Caco-2 (cell line): ENCODE measurements around the gene LRP8. TPM values are rescaled to one million over a fixed set of nuclear protein-coding genes. Genes with fewer than 3 reads are reported as not detected.

Experiments used
- BruUV-seq: library from RNA; stranded (reverse); fragments of 400-500 nt; replicated peaks from 2 replicates; lab custom pipeline; 2021; lab: Mats Ljungman, UMichigan
- CTCF ChIA-PET: fragments of 300-600 bp; sonication (Branson Sonifier 250); formaldehyde crosslinking; loops from one replicate; lab custom pipeline; 2022; ENCODE audit warnings: antibody characterized with exemption; lab: Charles Lee
- POLR2A ChIA-PET: fragments of 300-600 bp; sonication (Branson Sonifier 250); formaldehyde crosslinking; loops from one replicate; lab custom pipeline; 2022; ENCODE audit warnings: antibody characterized with exemption; lab: Charles Lee
- DNase-seq, 2 experiments: peaks; one replicate each; pipeline versions ENCODE4 v3.0.0 to v3.0.0-alpha.2; 2020 to 2022
- H3K27me3 ChIP-seq: replicated peaks from 2 replicates; pipeline ENCODE4 v1.6.0; 2011; ENCODE audit warnings: low read length; ENCODE audit not compliant: control insufficient read depth, insufficient read depth
- H3K36me3 ChIP-seq: 2 replicates; pipeline ENCODE4 v1.5.1; 2011; ENCODE audit warnings: low read length; ENCODE audit not compliant: control insufficient read depth, insufficient read depth
- H3K4me1 ChIP-seq: fragments of 250-450 bp; sonication (Bioruptor Pico); 2 replicates; pipeline ENCODE4 v1.5.1; 2020; ENCODE audit warnings: mild to moderate bottlenecking
- H3K4me3 ChIP-seq: 2 replicates; pipeline ENCODE4 v1.5.1; 2011; ENCODE audit warnings: low read depth, mild to moderate bottlenecking, control low read depth, low read length
- H3K9me3 ChIP-seq: fragments of 250-450 bp; sonication (Bioruptor Pico); 2 replicates; pipeline ENCODE4 v1.5.1; 2020; ENCODE audit warnings: mild to moderate bottlenecking, moderate library complexity
- H3K27ac Mint-ChIP-seq: one replicate; pipeline ENCODE4 v1.8.0; 2022; ENCODE audit warnings: mixed read lengths; ENCODE audit not compliant: unreplicated experiment
- H3K27me3 Mint-ChIP-seq: one replicate; pipeline ENCODE4 v1.8.0; 2022; ENCODE audit warnings: mixed read lengths; ENCODE audit not compliant: insufficient read depth, unreplicated experiment
- H3K36me3 Mint-ChIP-seq: one replicate; pipeline ENCODE4 v1.8.0; 2022; ENCODE audit warnings: mild to moderate bottlenecking, mixed read lengths; ENCODE audit not compliant: insufficient read depth, unreplicated experiment
- H3K4me1 Mint-ChIP-seq: one replicate; pipeline ENCODE4 v1.8.0; 2022; ENCODE audit warnings: low read depth, mixed read lengths; ENCODE audit not compliant: unreplicated experiment
- H3K4me3 Mint-ChIP-seq: one replicate; pipeline ENCODE4 v1.8.0; 2022; ENCODE audit warnings: mild to moderate bottlenecking, moderate library complexity, mixed read lengths; ENCODE audit not compliant: unreplicated experiment
- H3K9me3 Mint-ChIP-seq: one replicate; pipeline ENCODE4 v1.8.0; 2022; ENCODE audit warnings: mixed read lengths; ENCODE audit not compliant: unreplicated experiment
- intact Hi-C: fragments of 100-400 bp; cut with micrococcal nuclease; formaldehyde crosslinking; loops from one replicate; pipeline ENCODE4 v1.10.0; 2022; ENCODE audit not compliant: unreplicated experiment
- total RNA-seq: library from RNA; stranded (reverse); gene quantifications from 2 replicates; pipeline ENCODE4 v1.2.3, GENCODE V29; 2022
- TF ChIP-seq, protein P1 (sequence below), 2 experiments: fragments of 200-600 bp in 1 of 2; IDR thresholded peaks; 1 replicate in 1 of 2; 2 replicates in 1 of 2; pipeline versions ENCODE4 v1.5.1 to v1.8.0; 2011 to 2022; ENCODE audit warnings: antibody characterized with exemption in 1 of 2, control low read depth in 1 of 2, inconsistent platforms in 1 of 2, low read depth in 1 of 2, low read length in 1 of 2, mild to moderate bottlenecking in 1 of 2, moderate library complexity in 1 of 2; ENCODE audit not compliant: insufficient read depth in 1 of 2, severe bottlenecking in 1 of 2, unreplicated experiment in 1 of 2

The LRP8 gene
- total RNA-seq, 1 experiment from 2014 or later = 11.8 TPM

GRCh38 chr1:53303726-53304515 is 23.9 kb downstream of the LRP8 start:
- TF ChIP-seq, protein P1, sequence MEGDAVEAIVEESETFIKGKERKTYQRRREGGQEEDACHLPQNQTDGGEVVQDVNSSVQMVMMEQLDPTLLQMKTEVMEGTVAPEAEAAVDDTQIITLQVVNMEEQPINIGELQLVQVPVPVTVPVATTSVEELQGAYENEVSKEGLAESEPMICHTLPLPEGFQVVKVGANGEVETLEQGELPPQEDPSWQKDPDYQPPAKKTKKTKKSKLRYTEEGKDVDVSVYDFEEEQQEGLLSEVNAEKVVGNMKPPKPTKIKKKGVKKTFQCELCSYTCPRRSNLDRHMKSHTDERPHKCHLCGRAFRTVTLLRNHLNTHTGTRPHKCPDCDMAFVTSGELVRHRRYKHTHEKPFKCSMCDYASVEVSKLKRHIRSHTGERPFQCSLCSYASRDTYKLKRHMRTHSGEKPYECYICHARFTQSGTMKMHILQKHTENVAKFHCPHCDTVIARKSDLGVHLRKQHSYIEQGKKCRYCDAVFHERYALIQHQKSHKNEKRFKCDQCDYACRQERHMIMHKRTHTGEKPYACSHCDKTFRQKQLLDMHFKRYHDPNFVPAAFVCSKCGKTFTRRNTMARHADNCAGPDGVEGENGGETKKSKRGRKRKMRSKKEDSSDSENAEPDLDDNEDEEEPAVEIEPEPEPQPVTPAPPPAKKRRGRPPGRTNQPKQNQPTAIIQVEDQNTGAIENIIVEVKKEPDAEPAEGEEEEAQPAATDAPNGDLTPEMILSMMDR (IDR thresholded peaks at IDR 0.05; ENCODE audit: insufficient read depth in 1 of 2, low read depth in 1 of 2, low read length in 1 of 2, severe bottlenecking in 1 of 2, unreplicated experiment in 1 of 2) = no peak
- Mint-ChIP-seq H3K27me3 (no peaks in the 10 kb centered on the region), H3K4me1 (no peaks in the 10 kb centered on the region), H3K4me3 (no peak overlapping the region), H3K36me3 (no peaks in the 10 kb centered on the region), H3K9me3 (no peaks in the 10 kb centered on the region), H3K27ac (no peak overlapping the region)
- H3K4me3 ChIP-seq = no peak overlapping the region
- intact Hi-C loops = no loop called here
- H3K4me1 ChIP-seq = no peaks in the 10 kb centered on the region
- no peaks in the 10 kb centered on the region for H3K9me3 ChIP-seq
- CTCF ChIA-PET = no interaction called here
- H3K27me3 ChIP-seq = no peaks in the 10 kb centered on the region
- POLR2A ChIA-PET = no interaction called here
- BruUV-seq = no TSS peak
- no peak for DNase-seq
- H3K36me3 ChIP-seq = no peaks in the 10 kb centered on the region

DNA sequence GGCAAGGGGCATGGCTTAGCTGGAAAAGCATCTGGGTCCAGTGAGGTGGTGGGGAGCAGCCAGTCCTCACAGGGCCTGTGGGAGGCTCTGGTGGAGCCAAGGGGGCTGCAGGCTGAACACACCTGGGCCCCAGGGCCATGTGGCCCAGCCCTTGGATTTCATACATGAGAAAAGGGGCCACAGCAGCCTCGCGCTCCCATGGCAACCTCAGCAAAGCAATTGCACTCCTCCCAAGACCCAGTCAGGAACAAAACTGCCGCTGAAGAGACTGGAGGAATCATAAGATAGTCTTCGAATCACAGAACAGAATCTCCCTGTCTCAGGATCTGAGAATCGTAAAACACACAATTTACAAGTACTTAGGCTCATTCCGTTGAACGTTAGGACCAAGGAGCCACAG is 24.6 kb downstream of the LRP8 start:
- intact Hi-C loops = no loop called here
- H3K36me3 Mint-ChIP-seq = no peaks in the 10 kb centered on the region
- H3K27me3 ChIP-seq = no peaks in the 10 kb centered on the region
- TF ChIP-seq, protein P1 (IDR thresholded peaks at IDR 0.05; ENCODE audit: insufficient read depth in 1 of 2, low read depth in 1 of 2, low read length in 1 of 2, severe bottlenecking in 1 of 2, unreplicated experiment in 1 of 2) = no peak
- CTCF ChIA-PET = no interaction called here
- H3K4me3 Mint-ChIP-seq = no peak overlapping the region
- no peaks in the 10 kb centered on the region for H3K27me3 Mint-ChIP-seq
- no peaks in the 10 kb centered on the region for H3K36me3 ChIP-seq
- no peaks in the 10 kb centered on the region for H3K9me3 Mint-ChIP-seq
- H3K27ac Mint-ChIP-seq = no peak overlapping the region
- no TSS peak for BruUV-seq
- no peaks in the 10 kb centered on the region for H3K4me1 Mint-ChIP-seq
- DNase-seq = no peak
- H3K4me3 ChIP-seq = no peak overlapping the region
- H3K4me1 ChIP-seq = no peaks in the 10 kb centered on the region
- POLR2A ChIA-PET = no interaction called here
- H3K9me3 ChIP-seq = no peaks in the 10 kb centered on the region

DNA sequence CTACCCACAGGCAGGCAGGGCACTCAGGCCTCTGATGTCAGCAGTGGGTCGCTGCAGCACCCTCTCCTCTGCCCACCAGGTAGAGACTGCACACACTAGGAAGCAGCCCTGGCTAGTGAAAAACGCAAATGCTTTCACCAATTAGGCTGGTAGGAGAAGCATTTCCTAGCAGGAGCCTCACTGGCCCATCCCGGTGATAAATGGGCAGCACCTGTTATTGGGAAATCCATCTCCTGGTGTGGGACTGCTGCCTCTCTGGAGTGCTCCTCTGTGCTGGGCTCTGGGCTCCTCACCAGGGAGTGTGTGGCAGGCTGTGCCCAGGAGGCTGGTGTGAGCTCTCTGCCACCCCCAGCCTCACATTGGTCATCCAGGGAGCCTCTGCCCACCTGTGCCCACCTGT is 28.6 kb downstream of the LRP8 start:
- ChIA-PET CTCF (no interaction called here), POLR2A (no interaction called here)
- no TSS peak for BruUV-seq
- TF ChIP-seq, protein P1 (IDR thresholded peaks at IDR 0.05; ENCODE audit: insufficient read depth in 1 of 2, low read depth in 1 of 2, low read length in 1 of 2, severe bottlenecking in 1 of 2, unreplicated experiment in 1 of 2) = no peak
- H3K9me3 Mint-ChIP-seq = no peaks in the 10 kb centered on the region
- H3K27ac Mint-ChIP-seq = no peak overlapping the region
- H3K9me3 ChIP-seq = no peaks in the 10 kb centered on the region
- no peaks in the 10 kb centered on the region for H3K4me1 ChIP-seq
- no peak overlapping the region for H3K4me3 ChIP-seq
- no peak overlapping the region for H3K4me3 Mint-ChIP-seq
- no peaks in the 10 kb centered on the region for H3K36me3 ChIP-seq
- no peaks in the 10 kb centered on the region for H3K27me3 Mint-ChIP-seq
- intact Hi-C loops = no loop called here
- no peaks in the 10 kb centered on the region for H3K27me3 ChIP-seq
- H3K4me1 Mint-ChIP-seq = no peaks in the 10 kb centered on the region
- no peak for DNase-seq
- no peaks in the 10 kb centered on the region for H3K36me3 Mint-ChIP-seq
